ENCODE measurements around the gene SLC44A5. TPM values are rescaled to one million over a fixed set of nuclear protein-coding genes. Genes with fewer than 3 reads are reported as not detected.

SLC44A5 gene
- total and polyA plus RNA-seq, 2 experiments from 2014 or later, result 3.3 to 11.7 TPM

DNA sequence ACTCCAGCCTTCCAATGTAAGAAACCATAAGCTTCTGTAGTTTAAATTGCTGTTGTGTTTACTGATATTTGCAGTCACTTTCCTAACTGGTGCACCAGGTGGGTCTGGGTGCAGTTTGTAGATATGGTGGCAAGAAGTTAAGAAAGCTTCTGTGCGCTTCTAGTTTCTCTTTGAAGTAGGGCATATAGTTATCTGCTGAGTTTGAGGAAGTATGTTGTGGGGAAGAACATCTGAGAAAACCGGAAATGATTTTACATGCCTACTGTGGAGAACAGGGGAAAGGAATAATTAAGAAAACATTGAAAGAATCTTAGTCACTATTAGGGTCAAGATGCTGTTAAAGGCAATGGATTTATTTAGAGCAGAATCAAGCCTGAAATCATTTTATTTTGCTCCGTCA lies 14.9 kb upstream of the SLC44A5 start:
- H2AFZ ChIP-seq, result no peak overlapping the region
- no peak for TF ChIP-seq ZNF331 (CRISPR knock-in tag; IDR thresholded peaks at IDR 0.05; ENCODE audit: low read depth)
- H4K20me1 ChIP-seq (replicated peaks; ENCODE audit: insufficient read depth), result no peaks in the 10 kb centered on the region
- ATAC-seq, result no peak
- H3F3A ChIP-seq (replicated peaks; ENCODE audit: low read depth), result no peaks in the 10 kb centered on the region
- H3K27me3 ChIP-seq (ENCODE audit: insufficient read depth), result no peaks in the 10 kb centered on the region
- no peak overlapping the region for H3K27ac ChIP-seq (ENCODE audit: low read depth)
- no peaks in the 10 kb centered on the region for H3K79me2 ChIP-seq (replicated peaks; ENCODE audit: insufficient read depth)
- H3K4me3 Mint-ChIP-seq, result no peak overlapping the region
- no peaks in the 10 kb centered on the region for H3K9me3 Mint-ChIP-seq
- H3K4me3 ChIP-seq, result no peak overlapping the region
- 0 out of 2 replicates have a peak, but pooled peaks cover 8% of the 10 kb centered on the region for H3K9me2 ChIP-seq (ENCODE audit: insufficient read depth)
- H3K27me3 Mint-ChIP-seq (ENCODE audit: insufficient read depth, low read depth, poor library complexity), result no peaks in the 10 kb centered on the region
- no peak overlapping the region for H3K4me2 ChIP-seq
- no peak for DNase-seq (ENCODE audit: low spot score)
- H3K4me1 ChIP-seq (ENCODE audit: insufficient read depth), result peaks cover 20% of the 10 kb centered on the region
- no peak overlapping the region for H3K27ac Mint-ChIP-seq
- H3K36me3 Mint-ChIP-seq (ENCODE audit: low read depth), result no peaks in the 10 kb centered on the region
- no peaks in the 10 kb centered on the region for H3K36me3 ChIP-seq (ENCODE audit: insufficient read depth)
- H3K4me1 Mint-ChIP-seq, result peaks cover 19% of the 10 kb centered on the region

DNA sequence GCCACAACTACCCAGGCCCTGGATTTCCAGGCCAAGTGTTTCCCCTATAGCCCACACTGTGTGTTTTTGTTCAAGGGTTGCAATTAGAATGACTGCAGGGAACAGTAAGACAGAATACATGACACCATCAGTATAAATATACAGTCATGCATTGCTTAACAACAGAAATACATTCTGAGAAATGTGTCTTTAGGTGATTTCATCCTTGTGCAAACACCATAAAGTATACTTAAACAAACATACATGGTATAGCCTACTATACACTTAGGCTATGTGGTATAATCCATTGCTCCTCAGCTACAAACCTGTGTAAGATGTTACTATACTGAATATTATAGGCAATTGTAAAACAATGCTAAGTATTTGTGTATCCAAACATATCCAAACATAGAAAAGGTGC lies 7.5 kb upstream of the SLC44A5 start:
- H3K9me2 ChIP-seq (ENCODE audit: insufficient read depth), result no peaks in the 10 kb centered on the region
- Mint-ChIP-seq H3K36me3 (ENCODE audit: low read depth) (no peaks in the 10 kb centered on the region; the same call in 2 of the 3 replicates), H3K27me3 (ENCODE audit: insufficient read depth, low read depth, poor library complexity) (peaks cover 39% of the 10 kb centered on the region), H3K27ac (no peak overlapping the region), H3K4me1 (peaks cover 13% of the 10 kb centered on the region; the same call in 2 of the 3 replicates), H3K9me3 (no peaks in the 10 kb centered on the region), H3K4me3 (no peak overlapping the region)
- TF ChIP-seq, protein P1, sequence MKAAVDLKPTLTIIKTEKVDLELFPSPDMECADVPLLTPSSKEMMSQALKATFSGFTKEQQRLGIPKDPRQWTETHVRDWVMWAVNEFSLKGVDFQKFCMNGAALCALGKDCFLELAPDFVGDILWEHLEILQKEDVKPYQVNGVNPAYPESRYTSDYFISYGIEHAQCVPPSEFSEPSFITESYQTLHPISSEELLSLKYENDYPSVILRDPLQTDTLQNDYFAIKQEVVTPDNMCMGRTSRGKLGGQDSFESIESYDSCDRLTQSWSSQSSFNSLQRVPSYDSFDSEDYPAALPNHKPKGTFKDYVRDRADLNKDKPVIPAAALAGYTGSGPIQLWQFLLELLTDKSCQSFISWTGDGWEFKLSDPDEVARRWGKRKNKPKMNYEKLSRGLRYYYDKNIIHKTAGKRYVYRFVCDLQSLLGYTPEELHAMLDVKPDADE (IDR thresholded peaks at IDR 0.05), result no peak
- TF ChIP-seq POLR2AphosphoS5 (IDR thresholded peaks at IDR 0.05; ENCODE audit: low read depth) (no peak), JUNB (IDR thresholded peaks at IDR 0.05; ENCODE audit: unreplicated experiment) (no peak), EZH2phosphoT487 (IDR thresholded peaks at IDR 0.05; ENCODE audit: unreplicated experiment) (no peak), ZNF114 (CRISPR knock-in tag; IDR thresholded peaks at IDR 0.05) (no peak)
- TF ChIP-seq, protein P2, sequence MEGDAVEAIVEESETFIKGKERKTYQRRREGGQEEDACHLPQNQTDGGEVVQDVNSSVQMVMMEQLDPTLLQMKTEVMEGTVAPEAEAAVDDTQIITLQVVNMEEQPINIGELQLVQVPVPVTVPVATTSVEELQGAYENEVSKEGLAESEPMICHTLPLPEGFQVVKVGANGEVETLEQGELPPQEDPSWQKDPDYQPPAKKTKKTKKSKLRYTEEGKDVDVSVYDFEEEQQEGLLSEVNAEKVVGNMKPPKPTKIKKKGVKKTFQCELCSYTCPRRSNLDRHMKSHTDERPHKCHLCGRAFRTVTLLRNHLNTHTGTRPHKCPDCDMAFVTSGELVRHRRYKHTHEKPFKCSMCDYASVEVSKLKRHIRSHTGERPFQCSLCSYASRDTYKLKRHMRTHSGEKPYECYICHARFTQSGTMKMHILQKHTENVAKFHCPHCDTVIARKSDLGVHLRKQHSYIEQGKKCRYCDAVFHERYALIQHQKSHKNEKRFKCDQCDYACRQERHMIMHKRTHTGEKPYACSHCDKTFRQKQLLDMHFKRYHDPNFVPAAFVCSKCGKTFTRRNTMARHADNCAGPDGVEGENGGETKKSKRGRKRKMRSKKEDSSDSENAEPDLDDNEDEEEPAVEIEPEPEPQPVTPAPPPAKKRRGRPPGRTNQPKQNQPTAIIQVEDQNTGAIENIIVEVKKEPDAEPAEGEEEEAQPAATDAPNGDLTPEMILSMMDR (conservative IDR thresholded peaks at IDR 0.05; ENCODE audit: low read depth in 2 of 2), result no peak
- no peaks in the 10 kb centered on the region for H3F3A ChIP-seq (replicated peaks; ENCODE audit: low read depth)
- peaks cover 9% of the 10 kb centered on the region; the same call in 1 of the 2 replicates for H3K4me1 ChIP-seq (ENCODE audit: insufficient read depth)
- H2AFZ ChIP-seq, result no peak overlapping the region
- peaks cover 53% of the 10 kb centered on the region for H3K27me3 ChIP-seq (ENCODE audit: insufficient read depth)
- ATAC-seq (no peak), DNase-seq (ENCODE audit: low spot score) (no peak)
- H3K4me3 ChIP-seq, result no peak overlapping the region
- no peak overlapping the region for H3K27ac ChIP-seq (ENCODE audit: low read depth)
- H4K20me1 ChIP-seq (replicated peaks; ENCODE audit: insufficient read depth), result 0 out of 2 replicates have a peak, but pooled peaks cover 7% of the 10 kb centered on the region
- H3K4me2 ChIP-seq, result no peak overlapping the region
- H3K36me3 ChIP-seq (ENCODE audit: insufficient read depth), result no peaks in the 10 kb centered on the region
- H3K79me2 ChIP-seq (replicated peaks; ENCODE audit: insufficient read depth), result no peaks in the 10 kb centered on the region
